ENCODE results near the gene MYL12A. TPM values are rescaled to one million over a fixed set of nuclear protein-coding genes. Genes with fewer than 3 reads are reported as not detected.
A peak's percentile ranks its signal among the peaks of the same experiment; 100 is the strongest.

Gene MYL12A
- total and polyA plus RNA-seq, 2 of the 4 experiments (the other 2 are of a cell fraction), result 549 to 580 TPM

GRCh38 chr18:3256693-3257626 is 9.4 kb downstream of the MYL12A start:
- Histone ChIP-seq H4K8ac (ENCODE audit: low read depth in 2 of 2, low read length in 2 of 2) (peak overlapping the region in 1 of 2 experiments; percentile 62; a peak in 1 of 4 replicates), H2BK120ac (ENCODE audit: low read depth, low read length) (peak overlapping the region; percentile 79), H3K9me3 (ENCODE audit: control insufficient read depth, insufficient read depth, low read length) (no peaks in the 10 kb centered on the region), H3K79me1 (ENCODE audit: low read depth in 1 of 2, low read length in 2 of 2) (peaks cover 33 to 66% of the 10 kb centered on the region in 2 experiments), H3K4me1 (ENCODE audit: control insufficient read depth, insufficient read depth, low read length) (peaks cover 15% of the 10 kb centered on the region), H3K4me2 (ENCODE audit: low read depth, low read length) (peak overlapping the region; percentile 78), H3K9me1 (ENCODE audit: insufficient read depth, low read length) (no peaks in the 10 kb centered on the region), H3K56ac (ENCODE audit: extremely low read depth, insufficient read depth, low read length) (no peak overlapping the region; the same call in 1 of the 2 replicates), H3K36me3 (ENCODE audit: control insufficient read depth, insufficient read depth, low read length) (peaks cover 35% of the 10 kb centered on the region), H3K4ac (ENCODE audit: low read depth, low read length) (peak overlapping the region; percentile 83), H4K5ac (ENCODE audit: low read depth, low read length) (peak overlapping the region; percentile 30; the same call in 1 of the 2 replicates), H2BK15ac (ENCODE audit: low read depth, low read length) (peak overlapping the region; percentile 51; the same call in 1 of the 3 replicates), H4K20me1 (ENCODE audit: insufficient read depth, low read length) (peaks cover 23% of the 10 kb centered on the region), H3K27me3 (ENCODE audit: control insufficient read depth, insufficient read depth, low read length) (no peaks in the 10 kb centered on the region), H2AFZ (replicated peaks; ENCODE audit: low read length, poor library complexity) (no peak overlapping the region), H2BK20ac (ENCODE audit: low read depth, low read length) (peak overlapping the region; percentile 22; the same call in 1 of the 2 replicates), H3K23ac (ENCODE audit: low read depth, low read length) (peak overlapping the region; percentile 19; the same call in 1 of the 2 replicates), H2AK5ac (ENCODE audit: low read depth, low read length) (0 out of 2 replicates have a peak overlapping the region, but pooled peaks have one; percentile 30), H3K9ac (ENCODE audit: low read depth, low read length) (peak overlapping the region; percentile 40; the same call in 1 of the 2 replicates), H3K18ac (ENCODE audit: low read depth, low read length) (peak overlapping the region; percentile 49), H3K27ac (ENCODE audit: insufficient read depth, low read length) (peak overlapping the region; percentile 75), H2AK9ac (replicated peaks; ENCODE audit: low read depth, low read length, poor library complexity) (no peak overlapping the region), H3K14ac (replicated peaks; ENCODE audit: low read depth, low read length) (peak overlapping the region; percentile 39; the same call in 1 of the 2 replicates), H3K4me3 (ENCODE audit: insufficient read depth, low read depth, low read length) (no peak overlapping the region), H4K91ac (ENCODE audit: insufficient read depth, low read depth, low read length) (peak overlapping the region; percentile 71), H2BK5ac (ENCODE audit: low read depth, low read length, poor library complexity, severe bottlenecking) (peak overlapping the region; percentile 81)
- ATAC-seq (ENCODE audit: low read depth) (peak; percentile 51), DNase-seq (peak; percentile 91)
- no TSS peak for BruUV-seq (replicated peaks)
- no CpG with 5 or more reads among the region's 5 CpGs for WGBS, 2 experiments (ENCODE audit: extremely low coverage in 2 of 2, insufficient read length in 1 of 2)
- in situ Hi-C loops (cut with MboI; ENCODE audit: low sequenced_read_pairs) (no loop called here), intact Hi-C loops (cut with micrococcal nuclease) (no loop called here), dilution Hi-C loops (cut with HindIII; ENCODE audit: low sequenced_read_pairs, unreplicated experiment) (no loop called here)
- ChIA-PET POLR2A (ENCODE audit: unreplicated experiment) (no interaction called here), CTCF (interaction anchor here (0.7 kb wide), 1 partner anchor 11 kb away, joined by 3 read pairs; no protein-coding TSS in a partner anchor)
- TF ChIP-seq MXI1 (IDR thresholded peaks at IDR 0.05; ENCODE audit: borderline replicate concordance, low read depth, low read length) (no peak), POLR2A (IDR thresholded peaks at IDR 0.05; ENCODE audit: low read depth, low read length) (no peak), FOS (IDR thresholded peaks at IDR 0.05; ENCODE audit: low read depth, low read length) (0 out of 2 replicates have a peak, but pooled peaks have one; percentile 6), CEBPB (IDR thresholded peaks at IDR 0.05; ENCODE audit: low read depth, low read length) (no peak), RFX5 (IDR thresholded peaks at IDR 0.05; ENCODE audit: low read depth, low read length) (no peak), ELK1 (IDR thresholded peaks at IDR 0.05; ENCODE audit: borderline replicate concordance, low read depth, low read length) (no peak), RCOR1 (IDR thresholded peaks at IDR 0.05; ENCODE audit: insufficient replicate concordance, low read length) (no peak), SMC3 (IDR thresholded peaks at IDR 0.05; ENCODE audit: low read depth, low read length) (no peak), MAFK (IDR thresholded peaks at IDR 0.05; ENCODE audit: low read depth, low read length) (peak; percentile 50), NFE2L2 (IDR thresholded peaks at IDR 0.05; ENCODE audit: low read depth, low read length) (no peak), RAD21 (IDR thresholded peaks at IDR 0.05; ENCODE audit: low read length) (no peak), BHLHE40 (IDR thresholded peaks at IDR 0.05; ENCODE audit: low read depth, low read length) (0 out of 2 replicates have a peak, but pooled peaks have one; percentile 3), CTCF (conservative IDR thresholded peaks at IDR 0.05; ENCODE audit: low read depth, low read length) (no peak)

Data from IMR-90 (cell line).